GM12875 (cell line): ENCODE measurements around the gene DMGDH.

Experiments used
- H3K4me3 ChIP-seq: one replicate; pipeline ENCODE4 v1.5.1; 2011; ENCODE audit warnings: low read depth, low read length, control low read depth
- TF ChIP-seq, protein P1 (sequence below): IDR thresholded peaks from 2 replicates; pipeline ENCODE4 v1.5.1; 2011; ENCODE audit warnings: low read depth, mild to moderate bottlenecking, control low read depth, inconsistent platforms, low read length, moderate library complexity, borderline replicate concordance; ENCODE audit not compliant: insufficient read depth

DMGDH gene

GRCh38 chr5:79047199-79047598 lies 22.3 kb downstream of the DMGDH start:
- H3K4me3 ChIP-seq, result no peak overlapping the region
- TF ChIP-seq, protein P1, sequence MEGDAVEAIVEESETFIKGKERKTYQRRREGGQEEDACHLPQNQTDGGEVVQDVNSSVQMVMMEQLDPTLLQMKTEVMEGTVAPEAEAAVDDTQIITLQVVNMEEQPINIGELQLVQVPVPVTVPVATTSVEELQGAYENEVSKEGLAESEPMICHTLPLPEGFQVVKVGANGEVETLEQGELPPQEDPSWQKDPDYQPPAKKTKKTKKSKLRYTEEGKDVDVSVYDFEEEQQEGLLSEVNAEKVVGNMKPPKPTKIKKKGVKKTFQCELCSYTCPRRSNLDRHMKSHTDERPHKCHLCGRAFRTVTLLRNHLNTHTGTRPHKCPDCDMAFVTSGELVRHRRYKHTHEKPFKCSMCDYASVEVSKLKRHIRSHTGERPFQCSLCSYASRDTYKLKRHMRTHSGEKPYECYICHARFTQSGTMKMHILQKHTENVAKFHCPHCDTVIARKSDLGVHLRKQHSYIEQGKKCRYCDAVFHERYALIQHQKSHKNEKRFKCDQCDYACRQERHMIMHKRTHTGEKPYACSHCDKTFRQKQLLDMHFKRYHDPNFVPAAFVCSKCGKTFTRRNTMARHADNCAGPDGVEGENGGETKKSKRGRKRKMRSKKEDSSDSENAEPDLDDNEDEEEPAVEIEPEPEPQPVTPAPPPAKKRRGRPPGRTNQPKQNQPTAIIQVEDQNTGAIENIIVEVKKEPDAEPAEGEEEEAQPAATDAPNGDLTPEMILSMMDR, result no peak

GRCh38 chr5:79042188-79042587 lies 27.3 kb downstream of the DMGDH start:
- TF ChIP-seq, protein P1, result no peak
- H3K4me3 ChIP-seq, result no peak overlapping the region

- H3K4me3 ChIP-seq, result no peak overlapping the region
- TF ChIP-seq, protein P1, result no peak
Observed at GRCh38 chr5:79036769-79037168, 32.7 kb downstream of the DMGDH start.

DNA sequence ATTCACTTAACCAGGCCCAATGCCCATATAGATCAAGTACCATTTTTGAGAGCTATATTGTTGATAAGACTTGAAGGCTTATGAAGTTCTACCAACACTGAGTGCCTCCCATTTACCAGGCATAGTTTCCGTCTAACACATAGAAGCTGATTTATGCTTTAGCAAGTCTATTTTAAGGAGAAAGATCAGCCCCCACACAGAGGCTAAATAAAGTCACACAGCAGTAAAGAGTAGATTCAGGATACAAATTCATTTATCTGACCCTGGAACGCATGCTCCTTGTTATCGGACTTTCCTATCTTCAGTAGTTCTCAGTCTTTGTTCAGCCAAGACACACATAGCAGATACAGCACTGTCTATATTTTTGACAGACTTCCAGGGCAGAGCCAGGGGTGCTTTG lies 34.2 kb downstream of the DMGDH start:
- no peak overlapping the region for H3K4me3 ChIP-seq
- TF ChIP-seq, protein P1, result no peak

GRCh38 chr5:79032782-79033181 lies 36.7 kb downstream of the DMGDH start:
- H3K4me3 ChIP-seq, result no peak overlapping the region
- TF ChIP-seq, protein P1, result no peak

DNA sequence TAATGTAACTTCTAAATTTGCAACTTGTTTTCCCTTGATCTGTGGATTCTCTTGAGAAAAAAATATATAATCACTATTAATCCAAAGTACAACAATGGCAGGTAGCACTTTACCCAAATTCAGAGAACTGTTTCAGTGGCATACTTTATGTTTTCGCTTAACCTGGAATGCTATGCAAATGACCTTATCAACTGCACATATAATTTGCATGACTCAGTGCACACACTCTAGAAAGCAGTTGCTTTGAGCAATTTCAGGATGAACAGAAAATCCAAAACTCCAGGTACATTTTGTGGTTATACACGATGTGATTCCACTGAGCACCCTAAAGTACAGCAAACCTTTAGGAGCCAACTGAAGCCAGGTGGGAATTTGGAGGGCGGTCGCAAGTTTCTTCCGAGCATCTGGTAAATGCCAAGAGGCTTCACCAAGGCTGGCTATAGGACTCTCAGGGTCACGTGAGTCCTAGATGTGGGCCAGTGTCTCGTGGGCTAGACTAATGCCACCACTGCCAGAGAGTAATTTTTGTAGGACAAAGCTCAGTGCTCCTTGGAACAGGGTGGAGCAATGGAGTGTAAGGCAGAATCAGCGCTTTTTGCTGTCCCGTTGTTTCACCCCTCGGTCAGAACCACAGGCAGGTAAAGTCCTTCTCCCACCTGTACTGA lies 37.3 kb downstream of the DMGDH start:
- no peak overlapping the region for H3K4me3 ChIP-seq
- TF ChIP-seq, protein P1, result no peak

GRCh38 chr5:79031485-79031867 lies 38.0 kb downstream of the DMGDH start:
- TF ChIP-seq, protein P1, result no peak

More at GRCh38 chr5:79031485-79031867, 38.0 kb downstream of the DMGDH start:
- no peak overlapping the region for H3K4me3 ChIP-seq
